ENCODE results near the gene ATPAF1. TPM values are rescaled to one million over a fixed set of nuclear protein-coding genes. Genes with fewer than 3 reads are reported as not detected.
"Not testable (repeated sequence)": the region's sequence is repeated elsewhere in the genome, so short reads cannot be mapped to it uniquely, and the experiment has no call there.

Gene ATPAF1, protein sequence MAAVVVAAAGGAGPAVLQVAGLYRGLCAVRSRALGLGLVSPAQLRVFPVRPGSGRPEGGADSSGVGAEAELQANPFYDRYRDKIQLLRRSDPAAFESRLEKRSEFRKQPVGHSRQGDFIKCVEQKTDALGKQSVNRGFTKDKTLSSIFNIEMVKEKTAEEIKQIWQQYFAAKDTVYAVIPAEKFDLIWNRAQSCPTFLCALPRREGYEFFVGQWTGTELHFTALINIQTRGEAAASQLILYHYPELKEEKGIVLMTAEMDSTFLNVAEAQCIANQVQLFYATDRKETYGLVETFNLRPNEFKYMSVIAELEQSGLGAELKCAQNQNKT
- total RNA-seq, result 52.3 TPM
- long read RNA-seq, full-length matches to known transcripts, result 2 of 7 reads
- long read RNA-seq, partial matches to known transcripts, result 2 of 7 reads
- long read RNA-seq, other reads (novel, unspliced or antisense), result 3 of 7 reads

DNA sequence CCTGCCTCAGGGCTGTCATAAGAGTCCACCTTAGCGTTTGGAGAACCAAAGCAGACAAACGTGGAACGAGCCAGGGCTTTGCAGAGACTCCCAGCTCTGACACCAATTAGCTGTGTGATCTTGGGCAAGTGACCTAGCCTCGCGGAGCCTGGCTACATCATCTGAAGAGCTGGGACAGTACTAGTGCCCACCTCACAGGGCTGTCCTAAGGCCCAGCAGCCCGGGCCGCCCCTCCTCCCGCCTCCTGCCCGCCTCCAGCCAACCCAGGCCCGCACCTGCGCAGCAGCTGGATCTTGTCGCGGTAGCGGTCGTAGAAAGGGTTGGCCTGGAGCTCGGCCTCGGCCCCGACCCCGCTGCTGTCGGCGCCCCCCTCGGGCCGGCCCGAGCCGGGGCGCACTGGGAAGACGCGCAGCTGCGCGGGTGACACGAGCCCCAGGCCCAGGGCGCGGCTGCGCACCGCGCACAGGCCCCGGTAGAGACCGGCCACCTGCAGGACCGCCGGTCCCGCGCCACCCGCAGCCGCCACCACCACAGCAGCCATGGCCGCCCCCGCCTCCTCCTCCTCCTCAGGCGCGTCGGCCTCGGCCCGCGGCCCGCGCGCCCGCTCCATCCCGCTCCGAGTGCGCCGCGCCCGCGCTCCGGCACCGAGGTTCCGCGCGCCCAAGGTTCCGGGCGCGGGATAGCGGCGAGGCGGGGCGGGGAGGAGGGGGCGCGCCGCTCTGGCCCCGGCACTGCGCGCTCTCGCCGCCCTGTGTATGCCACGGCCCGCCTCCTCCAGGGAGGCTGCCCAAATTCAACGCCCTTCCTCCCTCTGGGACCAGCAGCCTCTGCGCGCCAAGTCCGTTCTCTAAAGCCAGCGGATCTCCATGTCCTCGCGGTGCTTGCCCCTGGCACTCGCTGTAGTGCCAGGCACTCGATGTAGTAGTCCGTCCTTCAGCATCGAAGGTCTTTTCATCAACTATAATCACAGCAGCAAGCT lies at the start of gene ATPAF1:
TSS of gene ATPAF1 (minus strand) at position 583 of the 979 bp plus-strand sequence. CDS start at position 541, 42 bp downstream.
- no peak for DNase-seq (ENCODE audit: low spot score)

DNA sequence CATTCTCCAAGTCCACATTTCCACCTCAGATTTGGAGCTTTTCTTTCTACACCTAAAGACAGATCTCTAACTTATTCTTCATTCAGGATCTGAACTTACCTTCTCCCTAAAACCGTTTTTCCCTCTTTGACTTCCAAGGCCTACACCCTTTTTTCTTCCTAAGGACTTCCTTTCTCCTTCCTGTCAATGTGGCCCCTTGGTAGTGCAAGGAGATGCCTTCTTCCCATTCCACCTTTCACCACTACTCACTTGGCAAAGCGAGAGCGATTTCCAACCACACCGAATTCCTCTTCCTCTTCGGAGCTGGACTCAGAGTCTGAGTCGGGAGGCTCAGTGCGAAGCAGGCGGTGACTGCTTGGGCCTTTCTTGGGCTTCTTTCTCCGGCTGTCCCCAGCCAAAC lies 49.5 kb upstream of the ATPAF1 start:
- DNase-seq (ENCODE audit: low spot score), result no peak

DNA sequence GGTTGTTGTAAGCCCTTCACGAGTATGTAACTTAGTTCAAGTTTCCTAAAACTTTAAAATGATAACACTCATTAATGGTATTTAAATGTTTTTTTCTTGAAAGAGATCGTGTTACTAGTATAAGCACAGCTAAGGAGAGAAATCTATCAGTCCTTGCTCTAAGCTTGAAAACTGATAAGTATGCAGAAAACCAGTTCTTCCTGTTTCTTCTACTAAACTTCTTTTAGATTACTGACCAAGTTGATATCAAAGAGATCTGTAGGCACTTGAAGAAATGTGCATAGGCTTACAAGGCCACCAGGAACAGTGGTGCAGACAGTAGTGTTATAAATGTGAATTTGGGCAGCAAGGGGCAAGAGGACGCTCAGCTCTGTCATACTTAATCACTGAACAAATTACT lies 46.8 kb upstream of the ATPAF1 start:
- no peak for DNase-seq (ENCODE audit: low spot score)

DNA sequence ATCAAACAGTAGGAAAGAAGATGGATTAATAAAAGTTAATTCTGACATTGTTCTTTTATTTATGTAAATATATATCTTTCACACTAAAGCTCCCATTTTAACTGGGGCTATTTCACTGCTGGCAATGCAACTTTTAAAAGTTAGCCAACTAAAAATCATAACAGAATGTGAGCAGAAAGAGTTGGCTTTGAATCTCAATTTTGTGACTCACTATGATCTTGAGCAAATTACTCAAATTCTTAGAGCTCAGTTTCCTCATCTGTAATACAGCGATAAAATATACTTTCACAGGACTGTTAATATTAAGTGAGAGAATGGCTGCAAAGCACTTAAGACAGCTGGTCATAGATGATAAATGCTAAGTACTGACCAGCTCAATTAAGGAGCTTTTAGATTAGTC lies 40.0 kb upstream of the ATPAF1 start:
- no peak for DNase-seq (ENCODE audit: low spot score)

DNA sequence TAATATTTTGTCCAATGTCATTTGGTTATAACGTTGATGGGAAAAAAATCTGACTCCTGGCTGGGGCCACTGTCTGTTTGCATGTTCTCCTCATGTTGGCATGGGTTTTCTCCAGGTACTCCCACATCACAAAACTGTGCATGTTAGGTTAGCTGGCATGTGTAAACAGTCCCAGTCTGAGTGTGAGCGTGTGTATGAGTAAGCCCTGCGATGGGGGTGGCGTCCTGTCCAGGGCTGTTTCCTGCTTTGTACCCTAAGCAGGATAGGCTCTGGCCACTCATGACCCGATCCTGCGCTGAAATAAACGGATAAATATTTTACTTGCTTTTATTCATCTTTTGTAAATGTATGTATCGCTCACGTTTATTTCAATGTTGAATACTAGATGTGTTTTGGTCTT lies 37.2 kb upstream of the ATPAF1 start:
- no peak for DNase-seq (ENCODE audit: low spot score)

DNA sequence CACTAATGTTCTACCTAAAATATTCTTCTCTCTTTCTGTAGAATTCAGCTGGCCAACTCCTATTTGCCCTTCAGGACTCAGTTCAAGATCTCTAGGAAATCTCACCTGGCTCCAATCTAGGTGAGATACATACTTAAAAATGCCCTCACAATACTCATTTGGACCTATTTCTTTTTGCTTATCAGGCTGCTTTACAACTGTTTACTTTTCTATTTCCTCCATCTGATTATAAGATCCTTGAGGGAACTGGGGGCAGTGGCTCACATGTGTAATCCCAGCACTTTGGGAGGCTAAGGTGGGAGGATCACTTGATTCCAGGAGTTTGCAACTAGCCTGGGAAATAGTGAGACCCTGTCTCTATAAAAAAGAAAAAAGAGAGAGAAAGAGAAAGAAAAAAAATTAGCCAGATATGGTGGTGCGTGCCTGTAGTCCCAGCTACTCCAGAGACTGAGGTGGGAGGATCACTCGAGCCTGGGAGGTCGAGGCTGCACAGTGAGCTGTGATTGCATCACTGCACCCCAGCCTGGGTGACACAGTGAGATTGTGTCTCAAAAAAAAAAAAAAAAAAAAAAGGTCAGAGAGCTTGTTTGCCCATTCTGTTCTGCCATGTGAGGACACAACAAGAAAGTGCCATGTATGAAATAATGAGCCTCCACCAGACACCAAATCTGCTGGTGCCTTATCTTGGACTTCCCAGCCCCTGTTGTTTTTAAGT lies 35.9 kb upstream of the ATPAF1 start:
- no peak for DNase-seq (ENCODE audit: low spot score)

DNA sequence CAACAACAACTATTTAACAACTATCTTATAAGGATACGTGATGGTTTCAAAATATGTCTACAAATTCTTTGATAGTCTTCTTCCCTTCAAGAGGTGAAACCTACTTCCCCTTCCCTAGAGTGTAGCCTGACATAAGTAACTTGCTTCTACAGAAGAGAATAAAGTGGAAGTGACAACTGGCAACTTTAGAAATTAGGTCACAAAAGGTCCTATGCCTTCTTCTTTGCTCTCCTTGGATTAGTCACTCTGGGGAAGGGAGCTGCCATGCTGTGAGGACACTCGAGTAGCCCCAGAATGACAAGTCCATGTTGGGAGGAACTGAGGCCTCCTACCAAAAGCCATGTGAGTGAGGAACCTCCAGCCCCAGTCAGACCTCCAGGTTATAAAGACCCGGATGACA lies 31.5 kb upstream of the ATPAF1 start:
- DNase-seq (ENCODE audit: low spot score), result no peak

DNA sequence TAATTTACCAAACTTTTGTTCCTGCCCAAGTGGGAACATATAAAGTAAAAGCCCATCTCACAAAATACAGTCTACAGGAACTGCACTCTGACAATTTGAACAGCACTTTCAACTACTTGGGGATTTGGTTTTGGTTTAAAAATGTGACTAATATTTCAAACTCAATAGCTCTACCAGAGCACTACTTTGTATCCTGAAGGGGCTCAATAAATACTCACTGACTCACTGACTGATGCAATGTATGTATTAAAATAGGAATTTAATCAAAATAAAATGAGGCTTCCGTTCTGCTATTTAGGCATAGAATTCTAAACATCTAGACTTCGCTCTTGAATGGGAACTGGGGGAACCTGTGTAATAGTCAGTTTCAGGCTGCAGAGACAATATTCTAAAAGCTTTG lies 28.9 kb upstream of the ATPAF1 start:
- no peak for DNase-seq (ENCODE audit: low spot score)

DNA sequence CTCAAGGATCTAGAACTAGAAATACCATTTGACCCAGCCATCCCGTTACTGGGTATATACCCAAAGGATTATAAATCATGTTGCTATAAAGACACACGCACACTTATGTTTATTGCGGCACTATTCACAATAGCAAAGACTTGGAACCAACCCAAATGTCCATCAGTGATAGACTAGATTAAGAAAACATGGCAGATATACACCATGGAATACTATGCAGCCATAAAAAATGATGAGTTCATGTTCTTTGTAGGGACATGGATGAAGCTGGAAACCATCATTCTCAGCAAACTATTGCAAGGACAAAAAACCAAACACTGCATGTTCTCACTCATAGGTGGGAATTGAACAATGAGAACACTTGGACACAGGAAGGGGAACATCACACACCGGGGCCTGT lies 26.5 kb upstream of the ATPAF1 start:
- not testable (repeated sequence) for DNase-seq (ENCODE audit: low spot score)

DNA sequence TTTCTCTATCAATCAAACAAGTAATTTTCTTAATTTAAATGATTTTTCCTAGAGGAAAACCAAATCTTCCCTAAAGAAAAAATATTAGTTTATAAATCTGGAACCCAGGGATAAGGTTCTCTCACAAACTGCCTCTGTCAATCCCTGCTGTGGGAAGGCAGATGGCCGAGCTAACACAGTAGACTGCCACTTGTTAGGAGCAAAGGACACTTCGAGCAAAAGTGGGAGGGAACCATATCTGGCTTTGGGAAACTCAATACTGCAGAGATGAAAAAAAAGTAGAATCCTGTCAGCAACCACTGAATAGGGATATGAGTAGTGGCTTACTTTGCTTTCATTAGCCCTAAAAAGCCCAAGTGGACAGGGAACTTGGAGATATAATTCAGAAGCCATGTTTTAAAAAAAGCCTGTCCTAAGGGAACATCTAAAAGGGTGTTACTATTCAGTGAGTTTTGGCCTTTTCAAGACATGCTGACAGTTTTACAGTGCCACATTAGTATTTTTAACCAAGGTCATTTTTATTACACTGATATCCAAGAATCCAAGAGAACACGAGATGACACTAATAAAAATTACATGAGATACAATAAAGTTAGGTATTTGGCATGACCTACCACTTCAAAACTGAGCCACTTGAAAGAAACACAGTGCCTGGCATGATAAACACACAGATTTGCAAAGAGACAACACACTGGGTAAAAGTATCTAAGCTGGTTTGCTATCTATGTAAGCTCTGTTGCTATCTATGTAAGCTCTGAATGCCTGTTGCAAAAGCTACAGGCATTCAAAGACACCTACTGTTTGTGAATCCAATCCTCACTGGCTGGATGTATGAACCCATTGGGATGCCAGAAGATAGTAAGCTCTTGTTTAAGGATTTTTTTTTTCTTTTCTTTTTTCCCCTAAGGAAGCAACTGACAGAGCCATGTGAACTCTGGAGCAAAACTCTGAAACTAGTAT lies 24.9 kb upstream of the ATPAF1 start:
- no peak for DNase-seq (ENCODE audit: low spot score)

DNA sequence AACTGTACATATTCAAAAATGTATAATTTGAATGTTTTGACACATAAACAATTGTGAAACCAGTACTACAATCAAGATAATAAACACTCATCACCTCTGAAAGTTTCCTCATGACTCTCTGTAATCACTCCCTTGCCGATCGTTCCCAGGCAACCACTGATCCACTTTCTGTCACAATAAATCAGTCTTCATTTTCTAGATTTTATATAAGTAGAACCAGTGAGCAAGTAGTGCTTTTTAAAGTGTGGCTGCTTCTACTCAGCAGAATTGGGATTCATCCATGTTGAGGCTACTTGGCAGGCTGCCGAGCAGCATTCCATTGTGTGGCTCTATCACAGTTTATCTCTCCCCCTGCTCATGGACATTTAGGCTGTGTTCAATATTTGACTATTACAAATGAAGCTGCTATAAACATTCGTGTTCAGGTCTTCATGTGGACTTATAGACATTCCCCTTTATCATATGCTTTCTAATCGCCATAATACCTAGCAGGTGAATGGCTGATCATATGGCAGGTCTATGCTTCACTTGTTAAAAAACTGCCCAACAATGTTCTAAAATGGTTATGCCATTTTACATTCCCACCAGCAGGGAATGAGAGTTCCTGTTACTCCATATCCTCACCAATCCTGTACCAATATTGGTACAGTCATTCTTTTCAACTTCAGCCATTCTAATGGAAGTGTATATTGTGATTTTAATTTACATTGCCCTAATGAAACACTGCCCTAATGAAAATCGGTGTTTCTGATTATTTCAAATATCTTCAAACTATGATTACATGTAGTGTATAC lies 24.0 kb upstream of the ATPAF1 start:
- no peak for DNase-seq (ENCODE audit: low spot score)

DNA sequence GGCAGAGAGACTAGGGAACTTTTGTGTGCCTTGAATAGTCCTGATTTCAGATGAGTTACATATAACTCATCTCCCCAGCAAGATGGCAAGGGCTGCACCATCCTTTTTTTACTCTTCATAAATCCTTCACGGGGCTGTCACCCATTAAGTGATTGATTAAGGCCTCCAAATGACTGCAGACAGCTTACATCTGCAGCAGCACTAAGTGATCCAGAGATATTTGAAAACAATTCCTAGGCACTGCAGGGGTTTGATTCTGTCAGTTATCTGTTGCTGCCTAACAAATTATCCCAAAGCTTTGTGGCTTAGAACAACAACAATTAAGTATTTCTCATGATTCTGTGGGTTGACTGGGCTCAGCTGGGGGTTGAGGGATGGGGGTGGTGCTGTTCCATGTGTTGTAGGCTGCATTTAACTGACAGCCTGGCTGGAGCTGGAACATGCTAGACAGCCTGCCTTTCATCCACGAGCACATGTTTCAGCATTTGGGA lies 22.8 kb upstream of the ATPAF1 start:
- no peak for DNase-seq (ENCODE audit: low spot score)

DNA sequence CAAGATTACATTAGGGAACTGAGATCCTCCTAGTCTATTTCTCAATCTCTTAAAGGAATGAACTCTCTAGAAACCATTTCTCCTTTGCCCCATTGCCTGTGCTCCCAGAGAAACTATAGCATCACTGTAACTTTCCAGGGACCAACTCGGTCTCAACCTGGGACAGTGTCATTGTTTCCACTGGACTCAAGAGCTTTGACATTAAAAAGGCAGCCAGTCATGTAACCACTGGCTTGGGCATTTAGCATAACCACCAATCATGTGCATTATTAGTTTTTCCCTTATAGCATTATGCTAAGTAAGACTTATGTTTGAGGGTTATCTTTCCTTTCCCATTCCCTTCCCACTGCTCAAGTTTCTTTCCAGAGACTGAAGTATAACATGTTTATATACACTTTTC lies 21.7 kb upstream of the ATPAF1 start:
- DNase-seq (ENCODE audit: low spot score), result no peak

DNA sequence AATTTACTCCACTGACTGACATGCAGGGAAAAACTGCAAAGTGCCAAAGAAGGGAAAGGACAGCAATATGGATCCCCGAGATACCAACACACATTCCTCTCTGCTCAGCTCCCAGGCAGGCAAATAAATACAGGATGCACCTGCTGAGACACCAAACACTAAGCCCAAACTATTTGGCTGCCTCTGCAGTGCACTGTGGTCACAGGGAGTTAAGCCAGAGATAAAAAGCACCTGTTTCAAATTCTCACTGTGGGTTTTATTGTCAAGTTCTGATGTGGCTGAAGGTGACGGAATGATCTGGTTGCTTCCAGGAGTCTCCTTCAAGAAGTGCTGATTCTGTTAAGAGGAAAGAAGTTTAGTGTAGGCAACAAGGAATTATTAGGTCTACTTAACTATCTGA lies 21.2 kb upstream of the ATPAF1 start:
- no peak for DNase-seq (ENCODE audit: low spot score)

DNA sequence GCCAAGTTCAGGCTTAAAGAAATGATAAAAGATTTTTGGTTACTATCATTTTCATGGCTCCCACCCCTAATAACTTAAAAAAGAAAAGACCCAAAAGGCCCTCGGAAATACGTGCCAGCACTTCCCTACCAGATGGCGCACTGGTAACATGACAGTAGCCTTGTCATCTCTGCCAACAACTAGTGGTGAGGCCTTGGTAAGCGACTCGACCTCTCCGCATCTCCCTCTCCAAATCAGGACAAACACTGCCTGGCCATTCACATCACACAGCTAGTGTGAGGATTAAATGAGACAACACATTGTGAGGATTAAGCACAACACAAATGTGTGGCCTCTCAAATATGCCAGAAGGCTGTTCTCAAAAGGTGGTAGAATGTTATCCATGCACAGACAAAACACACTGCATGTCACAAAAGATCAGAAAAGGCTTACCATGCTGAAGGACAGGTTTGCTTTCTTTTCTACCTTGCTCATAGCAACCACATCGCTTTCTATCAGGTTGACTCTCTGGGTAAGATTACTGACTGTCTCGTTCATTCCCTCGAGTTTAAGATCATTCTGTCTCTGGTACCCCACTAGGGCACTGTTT lies 19.9 kb upstream of the ATPAF1 start:
- no peak for DNase-seq (ENCODE audit: low spot score)

DNA sequence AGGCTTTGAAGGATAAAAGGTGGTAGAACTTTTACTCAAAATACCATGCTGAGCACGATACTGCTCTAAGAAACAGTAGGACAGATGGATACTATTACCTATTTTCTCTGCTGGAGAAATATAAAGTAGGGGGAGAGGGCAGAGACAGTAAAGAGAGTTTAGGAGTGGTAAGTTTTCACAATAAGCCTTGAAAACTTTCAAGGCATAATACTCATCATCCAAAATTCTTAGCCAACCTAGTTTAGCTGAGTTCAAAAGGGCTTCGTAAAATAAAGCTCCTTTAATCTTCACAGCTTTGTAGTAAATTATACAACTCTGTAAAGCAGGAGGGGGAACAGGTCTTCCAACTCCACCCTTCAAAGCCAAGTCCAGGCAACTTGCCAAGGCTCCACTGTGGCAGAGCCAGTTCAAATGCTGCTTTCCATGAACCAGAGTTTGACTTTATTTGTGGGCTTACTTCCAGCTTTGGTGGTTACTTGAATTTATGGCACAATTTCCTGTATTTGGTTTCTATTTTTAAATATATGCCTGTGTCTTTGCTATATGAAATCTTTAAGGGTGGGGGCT lies 19.0 kb upstream of the ATPAF1 start:
- no peak for DNase-seq (ENCODE audit: low spot score)

DNA sequence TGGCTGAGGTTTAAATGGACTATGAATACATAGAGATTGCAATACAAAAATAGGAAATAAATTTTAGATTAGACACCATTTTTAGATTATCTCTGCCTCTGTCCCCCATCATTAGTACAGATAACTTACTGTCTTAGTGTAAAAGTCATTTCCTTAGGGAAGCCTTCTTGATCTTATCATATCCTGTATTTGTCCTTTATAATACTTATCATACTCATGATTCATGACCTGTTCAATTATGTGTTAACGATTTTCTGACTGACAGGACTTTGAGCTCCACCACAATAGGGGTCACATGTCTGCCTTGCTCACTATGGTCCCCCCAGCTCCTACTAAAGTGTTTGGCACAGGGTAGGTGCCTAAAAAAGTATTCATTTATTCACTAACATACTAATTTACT lies 18.1 kb upstream of the ATPAF1 start:
- DNase-seq (ENCODE audit: low spot score), result no peak

DNA sequence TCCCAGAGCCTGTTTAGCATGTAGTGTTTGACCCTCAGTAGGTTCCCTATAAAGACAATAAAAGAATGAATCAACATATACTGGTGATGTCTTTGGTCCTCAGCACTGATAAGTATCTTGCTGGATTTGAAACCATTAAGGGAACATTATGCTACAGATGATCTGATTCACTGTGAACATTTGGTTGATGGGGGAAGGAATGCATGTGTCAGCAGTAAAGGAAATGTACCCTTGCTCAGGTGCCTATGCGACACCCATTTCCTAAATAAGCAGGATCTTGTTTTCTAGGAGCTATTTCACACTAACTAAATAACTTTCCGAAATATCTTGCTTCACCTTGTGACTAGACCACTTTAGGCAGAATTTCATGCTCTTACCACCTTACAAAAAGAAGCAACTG lies 16.5 kb upstream of the ATPAF1 start:
- DNase-seq (ENCODE audit: low spot score), result no peak

DNA sequence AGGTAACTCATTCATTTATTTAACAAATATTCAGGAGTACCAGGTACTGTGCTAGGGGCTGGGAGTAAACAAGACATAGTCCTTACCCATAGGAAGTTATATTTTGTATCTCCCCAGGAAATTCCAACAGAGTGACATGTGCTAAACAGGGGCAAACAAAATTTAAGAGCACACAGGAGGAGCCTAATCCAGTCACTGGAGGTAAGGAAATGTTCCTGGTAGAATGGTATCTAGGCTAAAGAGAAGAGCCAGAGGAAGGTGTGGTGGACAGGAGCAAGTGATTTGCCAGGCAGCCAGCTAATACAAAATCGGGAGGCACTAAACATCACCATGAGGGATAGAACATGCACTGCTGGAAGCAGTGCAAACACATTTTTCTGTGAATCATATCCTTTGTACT lies 13.9 kb upstream of the ATPAF1 start:
- no peak for DNase-seq (ENCODE audit: low spot score)

Measured in mesenteric fat pad (tissue), 1 donor.